Measurements from ENCODE around the gene NAA38.

Gene NAA38

GRCh38 chr17:7839190-7839875 lies 18.0 kb downstream of the NAA38 start:
- DNase-seq, result no peak

DNA sequence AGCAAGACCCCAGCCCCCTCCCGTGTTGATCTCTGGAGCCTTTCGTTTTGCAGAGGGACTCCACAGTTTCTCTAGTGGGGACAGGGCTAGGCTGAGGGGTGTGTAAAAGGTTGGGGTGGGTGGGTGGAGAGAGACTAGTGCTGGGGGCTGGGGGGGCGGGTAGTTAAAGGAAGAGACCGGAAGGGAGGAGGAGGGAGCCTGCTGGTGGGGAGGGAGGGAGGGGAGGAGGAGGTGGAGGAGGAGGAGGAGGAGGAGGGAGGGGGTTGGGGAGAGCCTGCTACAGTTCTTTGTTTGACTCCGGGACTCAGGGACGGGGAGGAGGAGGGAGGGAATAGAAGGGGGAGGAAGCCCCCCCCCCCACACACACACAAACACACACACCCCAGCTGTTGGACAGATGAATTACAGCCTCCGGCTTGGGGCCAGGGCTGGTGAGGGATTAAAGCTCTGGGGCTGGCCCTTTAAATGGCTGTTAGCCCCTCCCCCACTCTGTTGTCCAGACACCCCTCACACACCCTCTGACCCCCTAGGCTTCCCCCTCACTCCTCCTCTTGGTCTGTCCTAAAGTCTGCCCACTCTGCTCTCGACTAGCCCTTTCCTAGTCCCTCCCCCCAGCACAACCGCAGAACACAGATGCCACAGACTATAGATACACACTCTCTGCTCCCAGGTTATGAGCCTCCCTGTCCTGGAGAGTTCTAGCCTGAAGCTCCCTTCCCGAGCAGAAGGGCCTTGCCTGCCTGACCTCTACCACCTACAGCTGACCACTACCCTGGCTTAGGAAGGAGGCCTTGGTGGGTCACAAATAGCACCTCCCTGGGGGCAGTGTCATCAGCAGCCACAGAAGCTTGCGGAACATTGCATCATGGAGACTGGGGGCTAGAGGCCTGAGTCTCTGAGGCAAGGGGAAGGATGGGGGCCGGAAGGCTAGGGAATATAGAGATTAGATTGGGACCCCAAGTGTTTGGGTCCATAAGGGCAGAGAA lies 19.0 kb downstream of the NAA38 start:
- DNase-seq, result peak; percentile 44

DNA sequence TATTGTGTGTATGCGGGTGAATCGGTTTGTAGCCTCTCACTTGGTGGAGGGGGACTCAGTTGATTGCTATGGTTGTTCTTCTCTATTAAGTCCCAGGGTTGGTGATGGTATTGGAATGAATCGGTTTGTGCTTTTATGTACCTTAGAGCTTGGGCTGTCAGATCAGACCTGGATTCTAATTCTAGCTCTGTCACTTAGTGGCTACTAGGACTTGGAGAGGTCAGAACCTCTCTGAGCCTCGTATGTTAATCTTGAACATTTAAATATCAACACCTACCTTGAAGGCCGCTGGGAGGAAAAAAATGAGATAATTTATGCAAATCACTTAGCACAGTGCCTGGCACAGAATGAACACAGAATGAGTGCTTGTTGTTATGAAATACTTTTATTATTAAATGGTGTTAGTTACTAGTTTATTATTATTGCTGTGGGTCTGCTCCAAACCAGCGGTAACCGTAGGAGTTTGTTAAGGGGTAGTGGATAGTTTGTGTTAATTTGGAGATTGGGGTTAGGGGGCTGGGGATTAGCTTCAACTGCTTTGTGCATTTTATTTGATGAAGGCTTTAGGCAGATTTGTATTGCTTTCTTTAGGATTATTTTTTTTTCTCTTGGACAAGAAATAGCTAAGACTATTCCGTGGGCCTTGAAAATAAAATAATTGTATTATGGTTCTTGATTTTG lies 19.8 kb downstream of the NAA38 start:
- DNase-seq, result peak; percentile 53

DNA sequence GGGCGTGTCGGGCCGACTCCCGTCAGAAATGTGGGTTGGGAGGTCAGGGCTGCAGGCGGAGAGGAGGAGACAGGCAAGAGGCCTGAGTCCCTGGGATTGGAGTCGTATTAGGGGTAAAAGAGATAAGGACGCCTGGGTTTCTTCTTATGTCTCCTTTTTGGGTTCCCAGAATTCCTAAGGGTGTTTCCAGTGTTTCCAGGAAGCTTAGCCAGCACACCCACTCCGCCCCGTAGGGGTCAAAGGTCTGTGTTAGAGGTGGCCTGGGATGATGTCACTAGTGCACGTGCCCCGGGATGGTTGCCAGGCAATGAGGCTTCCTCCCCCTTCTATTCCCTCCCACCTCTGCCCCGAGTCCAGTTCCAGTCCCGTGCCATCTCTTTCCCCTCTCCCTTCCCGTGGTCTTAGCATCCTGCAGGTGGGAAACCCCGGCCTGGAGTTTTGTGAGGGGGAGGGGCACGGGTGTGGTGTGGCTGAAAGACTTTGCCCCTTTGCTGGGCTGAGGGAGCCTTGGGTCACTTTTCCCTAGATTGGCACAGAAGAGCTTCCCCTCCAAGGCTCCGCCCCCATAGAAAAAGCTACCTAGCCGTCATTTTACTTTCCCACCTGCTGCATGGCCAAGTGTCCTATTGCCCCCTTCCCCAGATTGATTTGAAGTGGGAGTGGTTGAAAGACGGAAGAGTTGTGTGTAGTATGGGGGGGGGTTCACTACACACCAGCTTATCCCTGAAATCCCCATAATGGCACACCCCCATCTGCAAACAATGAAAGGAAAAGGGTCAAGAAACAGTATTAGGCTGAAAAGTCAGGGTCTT lies 20.6 kb downstream of the NAA38 start:
- DNase-seq, result peak; percentile 87

GRCh38 chr17:7835814-7836595 lies 21.4 kb downstream of the NAA38 start:
- DNase-seq, result peak; percentile 67

DNA sequence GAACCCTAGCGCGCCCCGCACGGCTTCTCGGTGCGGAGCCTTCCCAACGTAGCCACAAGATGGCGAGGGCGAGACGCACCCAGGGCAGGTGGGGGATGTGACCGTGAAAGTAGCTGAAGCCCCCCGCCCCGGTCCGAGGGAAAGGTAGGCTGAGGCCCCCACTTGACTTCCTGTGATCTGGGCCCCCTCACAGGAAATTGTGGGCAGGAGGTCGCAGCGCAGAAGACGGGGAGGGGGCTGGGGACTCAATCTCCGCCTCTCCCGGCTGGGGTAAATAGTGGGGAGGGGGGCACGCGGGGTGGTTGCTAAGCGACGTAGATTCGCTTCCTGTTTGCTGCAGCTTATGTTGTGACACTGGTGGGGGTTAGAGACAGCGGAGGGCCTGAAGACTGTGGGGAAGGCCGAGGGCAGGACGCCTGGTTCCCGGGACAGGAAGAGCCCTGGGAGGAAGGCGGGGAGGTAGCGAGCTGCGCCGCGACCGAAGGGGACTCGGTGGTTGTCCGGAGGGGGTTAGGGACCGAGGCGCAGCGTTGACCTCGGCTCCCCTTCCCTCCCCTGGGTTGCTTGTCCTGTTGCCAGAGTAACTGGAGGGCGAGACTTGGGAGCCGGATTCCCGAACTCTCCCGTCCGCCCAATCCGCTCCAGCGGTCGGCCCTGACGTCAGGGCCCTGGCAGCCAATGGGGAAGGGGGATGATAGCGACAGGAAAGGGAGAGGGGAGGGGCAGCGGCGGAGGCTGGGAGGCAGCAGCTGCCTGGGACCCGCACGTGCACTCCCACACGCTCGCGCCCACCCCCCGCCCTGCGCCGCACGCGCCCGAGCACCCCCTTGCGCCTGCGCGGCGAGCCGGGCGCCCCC lies 22.2 kb downstream of the NAA38 start:
- peak; percentile 97 for DNase-seq

DNA sequence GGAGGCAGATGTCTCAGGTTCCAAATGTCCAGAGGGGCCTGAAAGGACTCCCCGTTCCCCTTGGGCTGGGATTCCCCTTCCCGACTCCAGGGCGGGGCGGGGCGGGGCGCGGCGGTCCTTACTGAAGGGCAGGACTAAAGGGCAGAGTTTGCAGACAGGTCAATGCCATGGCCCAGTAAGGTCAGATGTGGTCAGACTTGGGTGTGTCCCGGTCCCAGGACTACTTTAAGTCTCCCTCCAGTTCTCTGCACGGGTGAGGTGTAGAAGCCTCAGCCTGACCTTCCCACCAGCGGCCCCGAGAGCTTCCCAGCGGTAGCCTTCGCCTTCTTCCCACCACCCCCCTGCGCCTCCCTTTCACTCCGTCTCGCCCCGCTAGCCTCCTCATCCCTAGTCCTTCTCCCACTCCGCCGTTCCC lies 22.8 kb downstream of the NAA38 start:
- peak; percentile 50 for DNase-seq

DNA sequence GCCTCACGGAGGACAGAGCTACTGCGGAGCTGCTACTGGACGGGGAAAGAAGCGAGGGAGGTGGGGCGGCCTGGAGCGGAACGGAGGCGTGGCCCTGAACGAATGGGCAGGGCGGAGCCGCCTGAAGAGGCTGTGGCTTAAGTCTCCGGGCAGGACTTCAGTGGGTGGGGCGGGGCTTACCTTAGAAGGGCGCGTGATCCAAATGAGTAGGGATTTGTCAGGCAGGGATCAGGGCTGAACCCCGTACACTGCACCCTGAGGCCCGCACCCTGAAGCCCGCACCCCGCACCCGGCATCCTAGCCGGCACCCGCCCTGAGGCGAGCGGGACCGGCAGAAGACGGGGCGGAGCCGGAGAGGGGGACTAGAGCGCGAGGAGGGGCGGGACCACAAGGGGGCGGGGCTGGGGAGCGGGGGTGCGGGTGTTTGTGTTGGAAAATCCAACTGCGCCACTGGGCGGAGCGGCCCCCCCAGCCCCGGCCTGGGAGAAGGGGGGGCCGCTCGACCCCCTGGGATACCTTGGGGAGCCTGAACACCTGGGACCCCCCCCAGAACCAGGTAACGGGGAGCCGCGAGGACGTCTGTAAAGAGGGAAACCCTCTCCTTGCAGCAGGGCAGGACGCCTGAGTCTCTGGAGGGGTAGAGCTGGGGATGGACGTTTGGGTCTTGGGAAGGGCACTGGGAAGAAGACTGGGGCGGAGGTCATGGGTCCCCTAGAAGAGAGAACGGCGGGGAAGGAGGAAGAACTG lies 23.4 kb downstream of the NAA38 start, which contains the start of gene KDM6B:
Gene KDM6B (plus strand): TSS at position 423 of the 747 bp plus-strand sequence. CDS start 11,338 bp downstream, outside the sequence.
- peak; percentile 93 for DNase-seq

GRCh38 chr17:7833011-7833794 lies 24.2 kb downstream of the NAA38 start:
- no peak for DNase-seq

DNA sequence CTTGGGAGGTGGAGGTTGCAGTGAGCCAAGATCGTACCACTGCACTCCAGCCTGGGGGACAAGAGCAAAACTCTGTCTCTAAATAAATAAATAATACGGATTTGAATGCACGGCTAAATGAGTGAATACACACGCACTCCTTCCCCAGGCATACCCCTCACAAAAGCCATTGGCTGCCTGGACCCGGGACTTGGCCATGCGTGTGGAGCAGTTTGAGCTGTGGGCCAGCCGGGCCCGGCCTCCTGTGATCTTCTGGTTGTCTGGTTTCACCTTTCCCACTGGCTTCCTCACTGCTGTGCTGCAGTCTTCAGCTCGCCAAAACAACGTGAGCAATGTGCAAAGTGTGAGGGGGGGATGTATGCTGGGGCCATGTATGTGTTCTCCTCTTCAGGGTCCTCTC lies 24.9 kb downstream of the NAA38 start:
- DNase-seq, result no peak

- DNase-seq, result no peak
Measured at GRCh38 chr17:7831233-7831632, 26.1 kb downstream of the NAA38 start.

DNA sequence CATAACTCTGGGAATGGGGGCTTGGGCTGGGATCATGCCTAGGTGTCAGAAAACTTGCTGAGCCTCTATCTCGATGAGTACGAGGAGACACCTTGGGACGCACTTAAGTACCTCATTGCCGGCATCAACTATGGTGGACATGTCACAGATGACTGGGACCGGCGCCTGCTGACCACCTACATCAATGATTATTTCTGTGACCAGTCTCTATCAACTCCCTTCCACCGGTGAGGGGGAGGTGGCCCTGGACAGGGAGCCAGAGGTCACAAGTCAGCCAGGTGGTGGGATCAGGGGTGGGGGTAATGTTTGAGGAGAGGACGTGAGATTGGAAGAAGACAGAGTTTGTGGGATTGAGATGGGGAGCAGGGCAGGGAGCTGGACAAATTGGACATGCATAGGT lies 26.7 kb downstream of the NAA38 start:
- no peak for DNase-seq

GRCh38 chr17:7825206-7825990 lies 32.0 kb downstream of the NAA38 start:
- DNase-seq, result no peak

GRCh38 chr17:7824021-7824924 lies 33.1 kb downstream of the NAA38 start:
- no peak for DNase-seq

GRCh38 chr17:7823581-7824001 lies 33.8 kb downstream of the NAA38 start:
- DNase-seq, result no peak

DNA sequence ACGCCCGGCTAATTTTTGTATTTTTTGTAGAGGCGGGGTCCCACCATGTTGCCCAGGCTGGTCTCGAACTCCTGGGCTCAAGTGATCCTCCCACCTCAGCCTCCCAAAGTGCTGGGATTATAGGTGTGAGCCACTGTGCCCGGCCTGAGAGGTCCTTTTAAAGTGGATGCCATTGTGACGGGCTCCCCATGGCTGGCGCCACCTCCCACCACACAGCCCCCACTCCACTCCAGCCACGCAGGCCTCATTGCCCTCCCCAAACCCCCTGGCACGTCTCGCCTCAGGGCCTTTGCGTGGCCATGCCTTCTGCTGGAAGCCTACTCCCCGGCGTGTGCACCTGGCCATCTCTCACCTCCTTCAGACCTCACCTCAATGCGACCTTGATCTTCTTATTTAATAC lies 35.2 kb downstream of the NAA38 start:
- DNase-seq, result no peak

DNA sequence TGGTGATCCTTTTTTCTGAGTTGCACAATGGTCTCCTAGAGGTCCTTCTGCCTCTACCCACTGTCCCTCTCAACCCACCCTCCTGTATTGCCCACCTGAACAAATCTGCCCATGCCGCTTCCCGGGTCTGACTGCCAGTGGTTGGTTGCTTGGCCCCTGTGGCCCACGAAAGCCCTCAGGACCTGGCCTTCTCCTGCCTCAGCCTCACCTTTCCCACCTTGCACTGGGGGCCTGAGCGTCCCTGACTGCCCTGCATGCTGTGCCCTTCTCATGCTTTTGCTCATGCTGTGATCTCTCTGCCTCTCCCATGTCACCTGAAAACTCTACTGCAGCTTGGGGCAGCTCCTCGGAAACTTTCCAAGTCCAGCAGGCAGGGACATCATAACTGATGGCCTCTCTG lies 37.1 kb downstream of the NAA38 start:
- no peak for DNase-seq
